ENCODE measurements around the gene GAB2. TPM values are rescaled to one million over a fixed set of nuclear protein-coding genes. Genes with fewer than 3 reads are reported as not detected.

Gene GAB2
- total RNA-seq, 2 experiments from 2014 or later, result 1.2 to 1.3 TPM

- Histone ChIP-seq H3K9me2 (ENCODE audit: insufficient read depth, low read length) (no peaks in the 10 kb centered on the region), H3K4me1 (ENCODE audit: insufficient read depth, low read length, poor library complexity, severe bottlenecking) (no peaks in the 10 kb centered on the region), H3K27ac (ENCODE audit: low read depth, low read length, poor library complexity, severe bottlenecking) (no peak overlapping the region), H2AFZ (ENCODE audit: low read length) (no peak overlapping the region), H3K4me2 (ENCODE audit: low read length) (no peak overlapping the region), H3K4me3 (ENCODE audit: low read depth, low read length, poor library complexity, severe bottlenecking) (no peak overlapping the region), H3K79me2 (ENCODE audit: insufficient read depth, low read depth, low read length) (no peaks in the 10 kb centered on the region), H3K36me3 (ENCODE audit: insufficient read depth, low read length) (no peaks in the 10 kb centered on the region), H4K20me1 (ENCODE audit: insufficient read depth, low read length) (no peaks in the 10 kb centered on the region), H3K9me3 (ENCODE audit: low read length) (no peaks in the 10 kb centered on the region)
- POLR2A ChIA-PET, result interaction anchor here (0.6 kb wide), 3 partner anchors 10 to 88 kb away, joined by 3 to 5 read pairs (median 3); no protein-coding TSS in a partner anchor
- DNase-seq (ENCODE audit: low spot score), result no peak
- CTCF ChIA-PET (ENCODE audit: unreplicated experiment), result no interaction called here
- BruUV-seq (replicated peaks), result no TSS peak
- intact Hi-C loops (cut with micrococcal nuclease; ENCODE audit: unreplicated experiment), result no loop called here
- TF ChIP-seq EZH2phosphoT487 (IDR thresholded peaks at IDR 0.05; ENCODE audit: borderline replicate concordance, low read depth, low read length) (no peak), CTCF (conservative IDR thresholded peaks at IDR 0.05; ENCODE audit: low read length) (no peak)
Observed at GRCh38 chr11:78254268-78254667, 163.4 kb downstream of the GAB2 start.

DNA sequence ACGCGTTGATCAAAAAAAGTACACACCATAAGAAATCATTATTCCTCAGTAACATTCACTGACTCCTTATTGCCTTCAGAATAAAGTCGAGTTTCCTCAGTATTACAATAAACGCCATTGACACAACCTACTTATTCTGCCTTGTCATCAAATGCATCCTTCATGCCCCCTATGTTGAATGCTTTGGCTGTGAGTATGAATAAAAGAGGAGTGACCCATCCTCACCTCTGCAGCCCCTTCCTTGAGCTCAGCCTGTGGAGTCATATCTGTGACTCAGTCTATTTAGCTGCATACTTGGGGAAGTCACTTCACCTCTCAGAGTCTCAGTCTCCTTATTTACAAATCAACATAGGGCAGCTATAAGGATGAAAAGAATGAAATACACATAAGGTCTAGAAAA lies 163.8 kb downstream of the GAB2 start:
- no peak overlapping the region for H3K27ac ChIP-seq (ENCODE audit: low read depth, low read length, poor library complexity, severe bottlenecking)
- no peak overlapping the region for H3K4me3 ChIP-seq (ENCODE audit: low read depth, low read length, poor library complexity, severe bottlenecking)
- no peaks in the 10 kb centered on the region for H4K20me1 ChIP-seq (ENCODE audit: insufficient read depth, low read length)
- no peaks in the 10 kb centered on the region for H3K36me3 ChIP-seq (ENCODE audit: insufficient read depth, low read length)
- intact Hi-C loops (cut with micrococcal nuclease; ENCODE audit: unreplicated experiment), result no loop called here
- ChIA-PET CTCF (ENCODE audit: unreplicated experiment) (interaction anchor here (1.5 kb wide), 1 partner anchor 26 kb away, joined by 3 read pairs; no protein-coding TSS in a partner anchor), POLR2A (interaction anchor here (0.6 kb wide), 2 partner anchors 15 to 89 kb away, joined by 3 to 5 read pairs; no protein-coding TSS in a partner anchor)
- BruUV-seq (replicated peaks), result no TSS peak
- no peaks in the 10 kb centered on the region for H3K9me2 ChIP-seq (ENCODE audit: insufficient read depth, low read length)
- TF ChIP-seq EZH2phosphoT487 (IDR thresholded peaks at IDR 0.05; ENCODE audit: borderline replicate concordance, low read depth, low read length) (no peak), CTCF (conservative IDR thresholded peaks at IDR 0.05; ENCODE audit: low read length) (no peak)
- no peak overlapping the region for H2AFZ ChIP-seq (ENCODE audit: low read length)
- H3K4me1 ChIP-seq (ENCODE audit: insufficient read depth, low read length, poor library complexity, severe bottlenecking), result no peaks in the 10 kb centered on the region
- no peaks in the 10 kb centered on the region for H3K79me2 ChIP-seq (ENCODE audit: insufficient read depth, low read depth, low read length)
- H3K9me3 ChIP-seq (ENCODE audit: low read length), result no peaks in the 10 kb centered on the region
- DNase-seq (ENCODE audit: low spot score), result no peak
- no peak overlapping the region for H3K4me2 ChIP-seq (ENCODE audit: low read length)

GRCh38 chr11:78251083-78251775 lies 166.4 kb downstream of the GAB2 start:
- CTCF ChIA-PET (ENCODE audit: unreplicated experiment), result no interaction called here
- intact Hi-C loops (cut with micrococcal nuclease; ENCODE audit: unreplicated experiment), result no loop called here
- H3K4me1 ChIP-seq (ENCODE audit: insufficient read depth, low read length, poor library complexity, severe bottlenecking), result no peaks in the 10 kb centered on the region

More at GRCh38 chr11:78251083-78251775, 166.4 kb downstream of the GAB2 start:
- Histone ChIP-seq H3K4me2 (ENCODE audit: low read length) (no peak overlapping the region), H3K79me2 (ENCODE audit: insufficient read depth, low read depth, low read length) (no peaks in the 10 kb centered on the region), H3K36me3 (ENCODE audit: insufficient read depth, low read length) (no peaks in the 10 kb centered on the region), H4K20me1 (ENCODE audit: insufficient read depth, low read length) (no peaks in the 10 kb centered on the region), H2AFZ (ENCODE audit: low read length) (no peak overlapping the region), H3K27ac (ENCODE audit: low read depth, low read length, poor library complexity, severe bottlenecking) (no peak overlapping the region), H3K4me3 (ENCODE audit: low read depth, low read length, poor library complexity, severe bottlenecking) (no peak overlapping the region), H3K9me3 (ENCODE audit: low read length) (no peaks in the 10 kb centered on the region), H3K9me2 (ENCODE audit: insufficient read depth, low read length) (no peaks in the 10 kb centered on the region)
- no peak for TF ChIP-seq CTCF (conservative IDR thresholded peaks at IDR 0.05; ENCODE audit: low read length)
- TF ChIP-seq EZH2phosphoT487 (IDR thresholded peaks at IDR 0.05; ENCODE audit: borderline replicate concordance, low read depth, low read length), result no peak
- no peak for DNase-seq (ENCODE audit: low spot score)
- BruUV-seq (replicated peaks), result no TSS peak
- POLR2A ChIA-PET, result interaction anchor here (0.6 to 1.8 kb wide), 2 partner anchors 11 to 173 kb away, joined by 4 to 5 read pairs; no protein-coding TSS in a partner anchor
